ENCODE data around the gene ZC3H11A. TPM values are rescaled to one million over a fixed set of nuclear protein-coding genes. Genes with fewer than 3 reads are reported as not detected.
A peak's percentile ranks its signal among the peaks of the same experiment; 100 is the strongest.

The ZC3H11A gene
- total and polyA plus RNA-seq, 2 of the 13 experiments (the other 11 are each of a cell fraction or from before 2014, with no cell fraction given), result 56.9 to 59.7 TPM

DNA sequence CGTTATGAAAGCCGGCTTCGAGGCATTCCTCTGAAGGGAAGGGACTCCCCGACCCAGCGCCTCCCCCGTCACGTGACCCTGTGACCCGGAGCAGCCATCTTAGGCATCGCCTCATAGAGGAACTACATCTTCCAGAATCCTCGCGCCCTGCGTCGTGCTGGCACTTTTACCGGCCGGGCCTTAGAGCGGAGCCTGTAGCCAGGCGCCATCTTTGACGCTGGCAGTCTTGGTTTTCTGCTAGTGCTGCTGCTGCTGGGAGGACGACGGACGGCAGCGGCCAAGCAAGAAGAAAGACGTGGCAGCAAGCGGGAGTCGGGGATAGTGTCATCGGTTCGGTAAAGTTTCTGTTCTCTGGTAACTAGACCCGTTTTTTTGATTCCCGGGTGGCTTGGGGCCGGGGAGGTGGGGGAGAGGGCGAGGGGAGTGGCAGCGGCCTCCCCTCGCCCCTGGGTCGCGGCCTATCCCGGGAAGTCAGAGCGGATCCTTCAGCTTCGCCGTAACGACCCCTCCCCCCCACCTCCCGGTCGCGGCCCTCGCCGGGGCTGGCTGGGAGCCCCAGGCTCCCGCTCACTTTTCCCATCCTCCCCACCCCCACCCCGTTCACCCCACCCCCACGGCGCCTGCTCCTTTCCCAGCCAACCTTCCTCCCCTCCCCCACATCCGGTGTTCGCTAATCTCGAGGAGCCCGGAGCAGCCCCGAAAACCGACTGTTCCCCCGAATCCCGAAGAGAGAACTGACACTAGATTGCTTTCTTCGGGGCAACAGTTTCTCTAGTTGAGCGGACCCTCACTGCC is at the start of gene ZC3H11A, which contains the start of gene ZBED6 (continued):
- TF ChIP-seq, protein P1, sequence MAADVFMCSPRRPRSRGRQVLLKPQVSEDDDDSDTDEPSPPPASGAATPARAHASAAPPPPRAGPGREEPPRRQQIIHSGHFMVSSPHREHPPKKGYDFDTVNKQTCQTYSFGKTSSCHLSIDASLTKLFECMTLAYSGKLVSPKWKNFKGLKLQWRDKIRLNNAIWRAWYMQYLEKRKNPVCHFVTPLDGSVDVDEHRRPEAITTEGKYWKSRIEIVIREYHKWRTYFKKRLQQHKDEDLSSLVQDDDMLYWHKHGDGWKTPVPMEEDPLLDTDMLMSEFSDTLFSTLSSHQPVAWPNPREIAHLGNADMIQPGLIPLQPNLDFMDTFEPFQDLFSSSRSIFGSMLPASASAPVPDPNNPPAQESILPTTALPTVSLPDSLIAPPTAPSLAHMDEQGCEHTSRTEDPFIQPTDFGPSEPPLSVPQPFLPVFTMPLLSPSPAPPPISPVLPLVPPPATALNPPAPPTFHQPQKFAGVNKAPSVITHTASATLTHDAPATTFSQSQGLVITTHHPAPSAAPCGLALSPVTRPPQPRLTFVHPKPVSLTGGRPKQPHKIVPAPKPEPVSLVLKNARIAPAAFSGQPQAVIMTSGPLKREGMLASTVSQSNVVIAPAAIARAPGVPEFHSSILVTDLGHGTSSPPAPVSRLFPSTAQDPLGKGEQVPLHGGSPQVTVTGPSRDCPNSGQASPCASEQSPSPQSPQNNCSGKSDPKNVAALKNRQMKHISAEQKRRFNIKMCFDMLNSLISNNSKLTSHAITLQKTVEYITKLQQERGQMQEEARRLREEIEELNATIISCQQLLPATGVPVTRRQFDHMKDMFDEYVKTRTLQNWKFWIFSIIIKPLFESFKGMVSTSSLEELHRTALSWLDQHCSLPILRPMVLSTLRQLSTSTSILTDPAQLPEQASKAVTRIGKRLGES (CRISPR knock-in tag; IDR thresholded peaks at IDR 0.05; ENCODE audit: borderline replicate concordance), result no peak
- TF ChIP-seq ZNF607 (CRISPR knock-in tag; IDR thresholded peaks at IDR 0.05; ENCODE audit: borderline replicate concordance), result peak; percentile 78; the same call in 1 of the 2 replicates
- TF ChIP-seq ZSCAN9 (CRISPR knock-in tag; IDR thresholded peaks at IDR 0.05; ENCODE audit: borderline replicate concordance), result no peak
- no peak for TF ChIP-seq ARNT (IDR thresholded peaks at IDR 0.05)
- no peak for TF ChIP-seq ZNF75D (CRISPR knock-in tag; IDR thresholded peaks at IDR 0.05; ENCODE audit: borderline replicate concordance)
- no peak for TF ChIP-seq HDAC6 (IDR thresholded peaks at IDR 0.05; ENCODE audit: low read depth, low read length)
- TF ChIP-seq, protein P2, sequence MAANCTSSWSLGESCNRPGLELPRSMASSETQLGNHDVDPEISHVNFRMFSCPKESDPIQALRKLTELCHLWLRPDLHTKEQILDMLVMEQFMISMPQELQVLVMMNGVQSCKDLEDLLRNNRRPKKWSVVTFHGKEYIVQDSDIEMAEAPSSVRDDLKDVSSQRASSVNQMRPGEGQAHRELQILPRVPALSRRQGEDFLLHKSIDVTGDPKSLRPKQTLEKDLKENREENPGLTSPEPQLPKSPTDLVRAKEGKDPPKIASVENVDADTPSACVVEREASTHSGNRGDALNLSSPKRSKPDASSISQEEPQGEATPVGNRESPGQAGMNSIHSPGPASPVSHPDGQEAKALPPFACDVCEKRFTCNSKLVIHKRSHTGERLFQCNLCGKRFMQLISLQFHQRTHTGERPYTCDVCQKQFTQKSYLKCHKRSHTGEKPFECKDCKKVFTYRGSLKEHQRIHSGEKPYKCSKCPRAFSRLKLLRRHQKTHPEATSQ (CRISPR knock-in tag; IDR thresholded peaks at IDR 0.05; ENCODE audit: borderline replicate concordance), result no peak
- TF ChIP-seq HIVEP1 (CRISPR knock-in tag; IDR thresholded peaks at IDR 0.05), result peak; percentile 78; the same call in 1 of the 2 replicates
- TF ChIP-seq THAP11 (CRISPR knock-in tag; IDR thresholded peaks at IDR 0.05), result peak; percentile 98
- TF ChIP-seq, protein P3, sequence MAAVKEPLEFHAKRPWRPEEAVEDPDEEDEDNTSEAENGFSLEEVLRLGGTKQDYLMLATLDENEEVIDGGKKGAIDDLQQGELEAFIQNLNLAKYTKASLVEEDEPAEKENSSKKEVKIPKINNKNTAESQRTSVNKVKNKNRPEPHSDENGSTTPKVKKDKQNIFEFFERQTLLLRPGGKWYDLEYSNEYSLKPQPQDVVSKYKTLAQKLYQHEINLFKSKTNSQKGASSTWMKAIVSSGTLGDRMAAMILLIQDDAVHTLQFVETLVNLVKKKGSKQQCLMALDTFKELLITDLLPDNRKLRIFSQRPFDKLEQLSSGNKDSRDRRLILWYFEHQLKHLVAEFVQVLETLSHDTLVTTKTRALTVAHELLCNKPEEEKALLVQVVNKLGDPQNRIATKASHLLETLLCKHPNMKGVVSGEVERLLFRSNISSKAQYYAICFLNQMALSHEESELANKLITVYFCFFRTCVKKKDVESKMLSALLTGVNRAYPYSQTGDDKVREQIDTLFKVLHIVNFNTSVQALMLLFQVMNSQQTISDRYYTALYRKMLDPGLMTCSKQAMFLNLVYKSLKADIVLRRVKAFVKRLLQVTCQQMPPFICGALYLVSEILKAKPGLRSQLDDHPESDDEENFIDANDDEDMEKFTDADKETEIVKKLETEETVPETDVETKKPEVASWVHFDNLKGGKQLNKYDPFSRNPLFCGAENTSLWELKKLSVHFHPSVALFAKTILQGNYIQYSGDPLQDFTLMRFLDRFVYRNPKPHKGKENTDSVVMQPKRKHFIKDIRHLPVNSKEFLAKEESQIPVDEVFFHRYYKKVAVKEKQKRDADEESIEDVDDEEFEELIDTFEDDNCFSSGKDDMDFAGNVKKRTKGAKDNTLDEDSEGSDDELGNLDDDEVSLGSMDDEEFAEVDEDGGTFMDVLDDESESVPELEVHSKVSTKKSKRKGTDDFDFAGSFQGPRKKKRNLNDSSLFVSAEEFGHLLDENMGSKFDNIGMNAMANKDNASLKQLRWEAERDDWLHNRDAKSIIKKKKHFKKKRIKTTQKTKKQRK (IDR thresholded peaks at IDR 0.05; ENCODE audit: low read length), result no peak
- no peak; the same call in 1 of the 2 replicates for TF ChIP-seq ZNF709 (CRISPR knock-in tag; IDR thresholded peaks at IDR 0.05)
- TF ChIP-seq ARHGAP35 (CRISPR knock-in tag; IDR thresholded peaks at IDR 0.05; ENCODE audit: borderline replicate concordance), result no peak
- peak; percentile 36; the same call in 1 of the 2 replicates for TF ChIP-seq CCDC6 (CRISPR knock-in tag; IDR thresholded peaks at IDR 0.05)
- TF ChIP-seq ZKSCAN5 (CRISPR knock-in tag; IDR thresholded peaks at IDR 0.05), result no peak
- TF ChIP-seq ZNF562 (CRISPR knock-in tag; IDR thresholded peaks at IDR 0.05; ENCODE audit: borderline replicate concordance), result no peak
- TF ChIP-seq ZNF564 (CRISPR knock-in tag; IDR thresholded peaks at IDR 0.05), result no peak
- TF ChIP-seq KLF6 (CRISPR knock-in tag; IDR thresholded peaks at IDR 0.05), result peak; percentile 89
- peak; percentile 57 for TF ChIP-seq SUZ12 (IDR thresholded peaks at IDR 0.05; ENCODE audit: low read depth, low read length)
- no peak for TF ChIP-seq NR3C1 (CRISPR knock-in tag; IDR thresholded peaks at IDR 0.05)
- no peak for TF ChIP-seq CEBPG (CRISPR knock-in tag; IDR thresholded peaks at IDR 0.05)
- TF ChIP-seq ZNF382 (CRISPR knock-in tag; IDR thresholded peaks at IDR 0.05; ENCODE audit: borderline replicate concordance), result no peak
- peak; percentile 49; the same call in 1 of the 2 replicates for TF ChIP-seq MIXL1 (CRISPR knock-in tag; IDR thresholded peaks at IDR 0.05)
- 0 out of 2 replicates have a peak, but pooled peaks have one; percentile 52 for TF ChIP-seq ZNF891 (CRISPR knock-in tag; IDR thresholded peaks at IDR 0.05)
